Stimulated activated naive CD8-positive, alpha-beta T cell treated with anti-CD3 and anti-CD28 coated beads, Interleukin-15, amount 100 ng/mL, for 72 hours (primary cell): Measurements from ENCODE around the gene FAN1.
A peak's percentile ranks its signal among the peaks of the same experiment; 100 is the strongest.

Experiments
- ATAC-seq: fragments of 150-1000 bp; cut with Tn5 transposase; 2 replicates; pipeline ENCODE4 v1.10.0; 2021; ENCODE audit warnings: mild to moderate bottlenecking, moderate library complexity
- DNase-seq, 2 donors: peaks; one replicate each; pipeline ENCODE4 v3.0.0; 2021 to 2022
- H3K27ac Mint-ChIP-seq, 2 donors: one replicate each; pipeline ENCODE4 v1.8.0; 2022; ENCODE audit warnings: mild to moderate bottlenecking in 2 of 2, mixed read lengths in 2 of 2, moderate library complexity in 2 of 2
- H3K27me3 Mint-ChIP-seq: one replicate; pipeline ENCODE4 v1.8.0; 2022; ENCODE audit warnings: mixed read lengths
- H3K4me1 Mint-ChIP-seq: one replicate; pipeline ENCODE4 v1.8.0; 2022; ENCODE audit warnings: mild to moderate bottlenecking, mixed read lengths
- H3K4me3 Mint-ChIP-seq, 2 donors: one replicate each; pipeline ENCODE4 v1.8.0; 2022; ENCODE audit warnings: mild to moderate bottlenecking in 2 of 2, mixed read lengths in 2 of 2, moderate library complexity in 1 of 2
- H3K9me3 Mint-ChIP-seq, 2 donors: one replicate each; pipeline ENCODE4 v1.8.0; 2022; ENCODE audit warnings: mixed read lengths in 2 of 2

FAN1 gene

DNA sequence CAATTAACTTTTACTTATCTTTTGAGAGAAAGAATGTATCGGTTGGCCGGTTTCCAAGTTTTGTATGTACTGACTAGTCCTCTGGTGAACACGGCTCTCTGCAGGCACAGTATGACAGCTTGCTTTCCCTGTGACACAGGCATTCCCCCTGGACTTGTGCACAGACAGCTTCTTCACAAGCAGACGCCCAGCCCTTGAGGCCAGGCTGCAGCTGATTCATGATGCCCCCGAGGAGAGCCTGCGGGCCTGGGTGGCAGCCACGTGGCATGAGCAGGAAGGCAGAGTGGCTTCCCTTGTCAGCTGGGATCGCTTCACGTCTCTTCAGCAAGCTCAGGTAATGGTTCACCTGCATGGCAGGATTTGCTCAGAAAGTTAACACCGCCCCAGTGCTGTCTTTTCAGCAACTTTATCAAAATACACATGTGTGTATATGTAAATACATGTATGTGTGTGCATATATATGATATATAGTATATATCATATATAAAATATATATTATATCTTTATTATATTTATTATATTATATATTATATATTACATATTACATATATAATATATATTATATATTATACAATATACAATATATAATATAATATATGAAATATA is 25.5 kb downstream of the FAN1 start:
- Mint-ChIP-seq H3K9me3 (no peaks in the 10 kb centered on the region), H3K4me3 (no peak overlapping the region), H3K27ac (no peak overlapping the region), H3K27me3 (no peaks in the 10 kb centered on the region), H3K4me1 (peaks cover 8% of the 10 kb centered on the region)
- DNase-seq (no peak), ATAC-seq (no peak)

DNA sequence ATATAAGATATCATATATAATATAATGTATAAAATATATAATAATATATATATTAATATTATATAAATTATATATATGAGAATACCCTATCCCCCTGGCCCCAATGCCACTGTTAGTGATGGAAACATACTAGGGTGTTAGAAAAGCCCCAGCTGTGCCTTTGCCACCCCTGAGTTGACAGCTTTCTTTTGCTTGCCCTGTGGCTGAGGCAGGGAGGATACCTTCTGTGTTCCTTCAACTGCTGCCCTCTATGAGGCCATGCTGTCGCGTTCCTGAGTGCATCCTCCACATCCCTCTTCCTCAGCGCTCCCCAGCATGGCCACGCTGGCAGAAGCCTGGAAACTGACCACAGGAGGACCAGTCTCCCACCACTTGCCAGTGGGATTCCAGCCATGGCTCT is 26.3 kb downstream of the FAN1 start:
- peaks cover 8% of the 10 kb centered on the region for H3K4me1 Mint-ChIP-seq
- H3K27me3 Mint-ChIP-seq: no peaks in the 10 kb centered on the region
- DNase-seq (no peak), ATAC-seq (no peak)
- no peak overlapping the region for H3K27ac Mint-ChIP-seq
- H3K9me3 Mint-ChIP-seq: no peaks in the 10 kb centered on the region
- H3K4me3 Mint-ChIP-seq: no peak overlapping the region

DNA sequence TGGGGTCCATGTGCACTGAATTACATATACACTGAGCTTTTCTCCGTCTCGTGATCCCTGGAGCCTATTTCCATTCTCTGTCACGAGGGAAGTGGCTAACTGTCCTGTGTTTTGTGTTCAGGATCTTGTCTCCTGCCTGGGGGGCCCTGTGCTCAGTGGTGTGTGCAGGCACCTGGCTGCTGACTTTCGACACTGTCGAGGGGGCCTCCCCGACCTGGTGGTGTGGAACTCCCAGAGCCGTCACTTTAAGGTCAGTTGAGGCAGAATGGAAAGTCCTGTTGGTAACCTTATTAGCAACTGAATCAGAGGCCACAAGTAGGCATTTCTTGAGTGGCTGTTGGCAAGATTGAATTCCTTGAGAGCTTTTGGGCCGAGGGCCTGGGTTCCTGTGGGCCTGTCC is 26.7 kb downstream of the FAN1 start:
- Mint-ChIP-seq H3K4me1 (peaks cover 8% of the 10 kb centered on the region), H3K9me3 (no peaks in the 10 kb centered on the region), H3K27ac (no peak overlapping the region), H3K4me3 (no peak overlapping the region), H3K27me3 (no peaks in the 10 kb centered on the region)
- ATAC-seq (no peak), DNase-seq (no peak)

DNA sequence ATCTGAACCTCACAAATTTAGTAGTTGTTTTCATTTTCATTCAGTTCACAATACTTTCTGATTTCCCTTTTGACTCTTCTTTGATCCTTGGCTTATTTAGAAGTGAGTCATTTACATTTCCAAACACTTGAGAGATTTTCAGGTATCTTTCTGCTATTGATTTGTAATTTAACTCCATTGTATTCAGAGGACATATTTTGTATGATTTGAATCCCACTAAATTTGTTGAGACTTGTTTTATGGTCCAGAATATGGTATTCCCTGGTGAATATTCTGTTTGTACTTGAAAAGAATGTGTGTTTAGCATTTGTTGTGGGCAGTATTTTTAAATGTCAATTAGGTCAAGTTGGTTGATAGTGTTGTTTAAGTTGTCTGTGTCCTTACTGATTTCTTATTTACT is 29.6 kb downstream of the FAN1 start:
- DNase-seq: no peak
- Mint-ChIP-seq H3K4me3 (no peak overlapping the region), H3K27me3 (no peaks in the 10 kb centered on the region), H3K27ac (peak overlapping the region; percentile 65 to 88), H3K4me1 (peaks cover 8% of the 10 kb centered on the region), H3K9me3 (no peaks in the 10 kb centered on the region)
- ATAC-seq: no peak

DNA sequence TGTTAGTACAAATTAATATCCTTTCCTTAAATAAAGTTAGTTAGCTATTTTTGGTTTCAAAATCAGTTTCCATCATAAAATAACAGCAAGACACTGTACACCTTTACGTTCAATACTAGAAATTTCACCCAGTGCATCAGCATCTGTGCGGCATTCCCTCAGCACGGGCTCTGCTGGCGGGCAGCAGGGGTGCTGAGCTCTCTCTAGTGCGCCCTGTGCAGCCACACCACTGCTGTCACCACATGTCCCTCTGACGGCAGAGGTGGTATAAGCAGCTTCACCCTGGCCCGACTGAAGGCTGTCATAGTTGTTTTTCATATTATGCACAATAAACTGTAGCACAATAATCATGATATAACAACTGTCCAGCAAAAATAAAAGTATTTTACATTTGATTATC is 35.4 kb downstream of the FAN1 start:
- ATAC-seq: no peak
- Mint-ChIP-seq H3K4me1 (no peaks in the 10 kb centered on the region), H3K27me3 (no peaks in the 10 kb centered on the region), H3K27ac (no peak overlapping the region), H3K9me3 (no peaks in the 10 kb centered on the region), H3K4me3 (no peak overlapping the region)
- no peak for DNase-seq

DNA sequence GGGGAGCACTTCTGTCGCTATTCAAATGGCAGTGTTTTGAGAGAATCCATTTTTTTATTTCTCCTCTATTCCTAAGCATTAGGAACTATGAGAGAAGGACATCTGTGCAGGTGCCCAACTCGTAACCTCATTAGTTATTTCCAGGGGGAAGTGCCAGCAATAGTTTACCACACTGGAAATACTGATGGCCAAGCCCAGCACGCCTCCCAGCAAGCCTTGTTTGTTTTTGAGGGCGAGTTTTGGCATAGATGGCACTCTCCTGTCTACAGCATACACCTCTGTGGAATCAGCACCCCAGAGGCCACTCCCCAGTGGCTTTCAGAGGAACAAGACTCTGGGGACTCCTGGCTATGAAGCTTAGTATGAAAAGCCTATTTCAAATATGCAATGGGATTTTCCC is 36.6 kb downstream of the FAN1 start:
- H3K9me3 Mint-ChIP-seq: no peaks in the 10 kb centered on the region
- no peaks in the 10 kb centered on the region for H3K27me3 Mint-ChIP-seq
- H3K4me1 Mint-ChIP-seq: no peaks in the 10 kb centered on the region
- DNase-seq (no peak), ATAC-seq (no peak)
- no peak overlapping the region for H3K4me3 Mint-ChIP-seq
- H3K27ac Mint-ChIP-seq: no peak overlapping the region

DNA sequence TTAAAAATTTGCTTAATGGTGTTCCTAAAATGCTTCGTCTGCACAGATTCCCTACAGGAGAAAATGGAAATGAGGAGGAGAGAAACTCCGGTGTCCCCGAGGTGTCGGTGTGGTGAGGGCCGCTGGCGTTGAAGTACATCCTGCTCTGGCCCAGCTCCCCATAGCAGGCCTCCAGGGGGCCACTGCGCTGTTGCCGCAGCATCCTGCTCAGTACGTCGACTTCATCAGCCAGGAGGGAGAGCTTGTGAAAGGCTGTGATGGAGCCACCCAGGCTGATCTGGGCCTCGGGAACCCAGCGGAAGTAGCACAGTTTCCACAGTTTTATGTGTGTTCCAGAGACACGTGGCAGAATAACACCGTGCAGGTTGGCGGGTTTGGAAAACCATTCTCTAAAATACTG is 37.8 kb downstream of the FAN1 start:
- no peaks in the 10 kb centered on the region for H3K4me1 Mint-ChIP-seq
- H3K27me3 Mint-ChIP-seq: no peaks in the 10 kb centered on the region
- ATAC-seq (no peak), DNase-seq (no peak)
- H3K27ac Mint-ChIP-seq: peak overlapping the region in 1 of 2 donors; percentile 29
- H3K4me3 Mint-ChIP-seq: no peak overlapping the region
- H3K9me3 Mint-ChIP-seq: no peaks in the 10 kb centered on the region

DNA sequence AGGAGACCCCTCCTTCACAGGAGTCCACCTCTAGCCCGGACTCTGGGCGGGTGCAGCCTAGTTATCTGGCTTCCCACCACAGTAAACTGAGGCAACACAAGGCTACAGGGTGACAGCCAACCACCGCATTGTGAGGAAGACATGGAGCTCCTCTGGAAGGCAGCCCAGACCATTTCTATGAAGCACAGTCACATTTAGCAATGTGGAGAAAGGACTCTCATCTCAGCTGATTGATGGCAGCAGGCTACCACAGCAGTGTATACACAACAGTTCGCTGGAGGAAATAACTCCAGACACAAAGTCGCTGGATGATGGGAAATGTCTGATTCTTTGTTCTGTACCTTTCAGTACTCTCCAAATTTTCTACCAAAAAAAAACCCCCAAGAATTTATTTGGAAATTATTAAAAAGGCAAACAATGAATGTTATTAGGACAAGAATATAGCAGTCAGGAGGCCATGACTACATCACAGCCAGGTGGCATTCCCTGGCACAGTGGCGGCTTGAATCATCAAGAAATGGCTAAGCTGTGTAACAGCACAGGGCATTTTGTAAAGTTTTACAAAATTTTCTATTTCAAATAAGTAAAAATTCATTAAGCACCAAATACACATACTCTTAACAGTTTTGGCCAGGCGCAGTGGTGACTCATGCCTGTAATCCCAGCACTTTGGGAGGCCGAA is 40.1 kb downstream of the FAN1 start:
- H3K27ac Mint-ChIP-seq: peak overlapping the region; percentile 27 to 52
- DNase-seq: no peak

DNA sequence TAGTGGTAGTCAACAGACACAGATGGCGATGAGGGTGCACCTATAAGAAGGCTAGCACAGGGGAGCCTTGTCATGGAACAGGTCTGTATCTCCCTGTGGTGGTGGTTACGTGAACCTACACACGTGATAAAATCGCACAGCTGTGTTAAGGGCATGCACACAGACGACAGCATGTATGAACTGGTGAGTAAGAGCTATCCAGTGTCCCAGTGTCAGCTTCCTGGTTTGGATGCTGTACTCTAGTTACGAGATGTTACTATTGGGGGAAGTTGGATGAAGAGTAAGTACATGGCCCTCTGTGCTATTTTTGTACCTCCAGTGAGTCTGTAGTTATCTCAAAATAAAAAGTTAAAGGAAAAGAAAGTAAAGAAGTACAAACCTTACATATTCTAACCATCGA is 49.5 kb downstream of the FAN1 start:
- no peaks in the 10 kb centered on the region for H3K27me3 Mint-ChIP-seq
- H3K4me1 Mint-ChIP-seq: peaks cover 9% of the 10 kb centered on the region
- no peak for ATAC-seq
- H3K9me3 Mint-ChIP-seq: no peaks in the 10 kb centered on the region
- no peak overlapping the region for H3K27ac Mint-ChIP-seq
- H3K4me3 Mint-ChIP-seq: no peak overlapping the region
- no peak for DNase-seq

More for the DNA sequence above, 40.1 kb downstream of the FAN1 start:
- Mint-ChIP-seq H3K4me1 (no peaks in the 10 kb centered on the region), H3K9me3 (no peaks in the 10 kb centered on the region), H3K4me3 (no peak overlapping the region), H3K27me3 (no peaks in the 10 kb centered on the region)
- ATAC-seq: no peak

DNA sequence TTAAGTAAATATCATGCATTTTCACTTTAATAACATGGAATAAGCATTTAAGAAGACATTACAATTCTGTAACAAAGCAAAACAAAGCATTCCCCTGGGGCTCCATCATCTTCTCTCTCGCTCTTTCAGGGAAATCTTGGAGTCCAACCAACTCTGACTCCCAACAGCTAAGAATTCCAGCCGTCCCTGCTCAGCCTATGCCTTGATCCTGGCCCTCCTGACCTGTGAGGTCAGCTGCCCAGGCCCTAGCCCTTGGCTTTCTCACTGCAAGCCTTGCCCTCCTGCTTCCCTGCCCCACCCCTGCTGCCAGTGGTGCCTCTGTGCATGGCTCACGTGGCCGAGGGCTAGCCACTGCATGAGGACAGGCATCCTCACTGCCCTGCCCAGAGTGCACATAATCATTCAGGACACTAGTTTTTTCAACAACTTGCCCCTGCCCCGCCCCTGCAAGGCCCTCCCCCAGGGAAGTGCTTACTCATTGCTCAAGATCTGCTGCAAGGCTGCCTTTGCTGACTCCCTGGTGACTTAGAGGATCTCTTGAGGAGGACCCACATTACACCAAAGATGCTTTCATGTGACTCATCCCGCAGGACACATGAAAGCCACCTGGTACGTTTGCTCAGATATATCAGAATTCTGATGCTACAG is 50.1 kb downstream of the FAN1 start:
- ATAC-seq (no peak), DNase-seq (no peak)
- H3K4me1 Mint-ChIP-seq: peaks cover 9% of the 10 kb centered on the region
- no peak overlapping the region for H3K4me3 Mint-ChIP-seq
- H3K9me3 Mint-ChIP-seq: no peaks in the 10 kb centered on the region
- no peaks in the 10 kb centered on the region for H3K27me3 Mint-ChIP-seq
- peak overlapping the region in 1 of 2 donors; percentile 68 for H3K27ac Mint-ChIP-seq

DNA sequence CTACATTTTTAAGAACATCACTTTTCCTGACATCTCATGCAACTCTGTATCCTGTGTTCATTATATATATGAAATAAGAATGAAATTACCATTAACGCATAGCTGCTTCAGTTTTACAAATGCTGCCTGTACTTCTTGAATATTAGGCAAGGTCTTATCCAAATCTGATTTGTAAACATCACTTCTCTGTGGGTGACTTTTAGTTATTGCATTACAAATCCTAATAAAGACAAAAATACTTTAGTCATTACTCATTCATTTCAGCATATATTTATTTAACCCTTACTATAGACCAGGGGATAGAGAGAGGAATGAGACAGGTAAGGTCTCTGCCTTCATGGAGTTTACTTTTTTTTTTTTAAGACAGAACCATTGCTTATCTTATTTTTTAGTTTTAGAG is 51.0 kb downstream of the FAN1 start:
- H3K9me3 Mint-ChIP-seq: no peaks in the 10 kb centered on the region
- no peak overlapping the region for H3K4me3 Mint-ChIP-seq
- peaks cover 9% of the 10 kb centered on the region for H3K4me1 Mint-ChIP-seq
- ATAC-seq (no peak), DNase-seq (no peak)
- no peak overlapping the region for H3K27ac Mint-ChIP-seq
- no peaks in the 10 kb centered on the region for H3K27me3 Mint-ChIP-seq

DNA sequence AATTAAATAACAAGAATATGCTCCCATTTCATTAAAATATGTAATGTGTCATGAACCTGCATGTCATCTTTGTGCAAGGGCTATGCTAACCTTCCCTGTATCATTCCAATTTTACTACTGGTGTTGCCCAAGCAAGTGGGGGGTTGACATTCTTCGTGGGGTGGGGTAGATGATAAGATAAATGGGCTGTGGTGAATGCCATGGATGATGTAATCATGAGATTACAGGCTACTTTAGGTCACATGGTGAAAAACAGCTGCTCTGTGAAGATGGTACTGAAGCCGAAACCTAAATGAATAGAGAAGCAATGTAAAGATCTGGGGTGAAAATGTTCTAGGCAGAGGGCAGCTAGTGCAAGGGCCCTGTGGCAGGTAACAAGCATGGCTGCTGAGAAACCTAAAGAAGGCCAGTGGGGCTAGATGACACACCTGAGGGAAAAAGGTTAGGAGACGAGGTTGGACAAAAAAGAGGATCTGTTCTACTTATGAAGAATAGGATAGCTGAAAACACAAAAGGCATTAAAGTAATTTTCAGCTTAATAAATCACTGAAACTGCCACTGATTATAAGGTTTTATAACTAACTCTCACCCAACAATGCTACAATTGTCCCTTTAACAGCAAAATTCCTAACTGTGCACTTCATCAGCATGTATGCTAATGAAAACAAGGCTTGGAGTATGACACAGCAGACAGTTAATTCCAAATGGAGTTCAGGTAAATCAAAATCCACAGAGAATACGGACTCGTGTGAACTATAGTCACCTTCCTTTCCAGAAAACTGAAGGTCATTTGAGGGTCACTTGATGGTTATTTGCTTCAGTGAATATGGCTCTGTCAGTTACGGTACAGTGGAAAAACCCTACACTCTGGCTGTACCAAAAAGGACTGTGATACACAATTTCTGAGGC is 52.8 kb downstream of the FAN1 start:
- Mint-ChIP-seq H3K4me3 (no peak overlapping the region), H3K27me3 (no peaks in the 10 kb centered on the region), H3K27ac (no peak overlapping the region), H3K4me1 (peaks cover 9% of the 10 kb centered on the region), H3K9me3 (no peaks in the 10 kb centered on the region)
- ATAC-seq: no peak
- no peak for DNase-seq

DNA sequence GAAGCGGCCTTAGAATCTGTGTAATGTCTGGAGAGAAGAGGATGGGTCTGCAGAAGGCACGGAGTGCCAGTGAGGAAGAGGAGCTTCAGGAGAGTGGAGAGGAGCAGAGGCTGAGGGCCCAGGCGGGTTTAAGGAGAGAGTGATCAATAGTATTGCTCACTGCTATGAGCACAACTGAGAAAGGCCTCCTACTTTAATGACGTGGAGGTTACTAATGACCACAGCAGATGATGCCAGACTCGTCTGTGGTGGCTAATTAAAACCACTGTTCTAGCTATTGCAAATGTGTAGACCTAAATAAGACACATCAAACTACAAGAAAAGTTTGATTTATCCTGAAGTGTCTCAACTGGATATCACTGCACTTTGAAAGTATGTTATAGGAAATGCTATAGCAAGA is 54.5 kb downstream of the FAN1 start:
- Mint-ChIP-seq H3K27ac (no peak overlapping the region), H3K27me3 (no peaks in the 10 kb centered on the region), H3K4me1 (peaks cover 20% of the 10 kb centered on the region), H3K9me3 (no peaks in the 10 kb centered on the region), H3K4me3 (no peak overlapping the region)
- no peak for DNase-seq
- ATAC-seq: no peak

DNA sequence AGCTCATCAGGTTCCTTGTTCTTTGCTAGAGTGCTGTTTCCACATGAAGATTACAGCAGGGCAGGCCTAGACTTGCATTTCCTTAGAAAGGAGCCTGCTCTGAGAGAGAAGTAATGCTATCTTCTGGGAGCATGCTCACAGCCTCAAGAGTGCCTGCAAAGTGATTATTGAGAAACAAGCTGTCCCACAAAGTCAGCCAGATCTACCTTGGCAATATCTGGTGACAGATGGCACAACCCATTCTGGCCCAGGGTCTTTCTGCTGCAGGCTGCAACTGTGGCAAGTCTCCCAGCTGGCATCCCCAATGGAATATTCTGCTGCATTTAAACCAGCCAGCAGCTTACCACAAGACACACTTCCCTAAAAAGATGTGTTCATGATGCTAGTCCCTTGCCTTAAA is 58.4 kb downstream of the FAN1 start:
- no peak overlapping the region for H3K27ac Mint-ChIP-seq

DNA sequence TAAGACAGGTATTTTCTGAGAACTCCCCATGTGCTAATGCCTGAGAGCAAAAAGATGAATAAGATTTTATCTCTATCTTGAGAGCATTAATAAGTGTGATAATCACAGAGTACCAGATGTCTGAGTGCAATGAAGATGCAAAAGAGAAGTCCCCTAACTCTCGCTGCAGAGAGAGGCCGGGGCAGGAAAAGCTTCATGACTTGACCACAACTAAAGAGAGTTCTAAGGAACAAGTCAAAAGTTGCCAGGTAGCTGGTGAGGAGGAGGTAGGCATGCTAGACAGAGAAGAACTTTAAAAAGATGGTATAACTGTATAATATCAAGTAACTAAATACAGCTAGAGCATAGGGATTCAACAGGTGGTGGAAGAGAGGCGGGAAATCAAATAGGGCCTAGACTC is 58.9 kb downstream of the FAN1 start:
- no peaks in the 10 kb centered on the region for H3K9me3 Mint-ChIP-seq
- peaks cover 17% of the 10 kb centered on the region for H3K4me1 Mint-ChIP-seq
- no peak for DNase-seq
- no peak for ATAC-seq
- no peaks in the 10 kb centered on the region for H3K27me3 Mint-ChIP-seq
- H3K27ac Mint-ChIP-seq: no peak overlapping the region
- no peak overlapping the region for H3K4me3 Mint-ChIP-seq

More for the DNA sequence above, 58.4 kb downstream of the FAN1 start:
- Mint-ChIP-seq H3K4me1 (peaks cover 17% of the 10 kb centered on the region), H3K4me3 (no peak overlapping the region), H3K9me3 (no peaks in the 10 kb centered on the region), H3K27me3 (no peaks in the 10 kb centered on the region)
- DNase-seq (no peak), ATAC-seq (no peak)

DNA sequence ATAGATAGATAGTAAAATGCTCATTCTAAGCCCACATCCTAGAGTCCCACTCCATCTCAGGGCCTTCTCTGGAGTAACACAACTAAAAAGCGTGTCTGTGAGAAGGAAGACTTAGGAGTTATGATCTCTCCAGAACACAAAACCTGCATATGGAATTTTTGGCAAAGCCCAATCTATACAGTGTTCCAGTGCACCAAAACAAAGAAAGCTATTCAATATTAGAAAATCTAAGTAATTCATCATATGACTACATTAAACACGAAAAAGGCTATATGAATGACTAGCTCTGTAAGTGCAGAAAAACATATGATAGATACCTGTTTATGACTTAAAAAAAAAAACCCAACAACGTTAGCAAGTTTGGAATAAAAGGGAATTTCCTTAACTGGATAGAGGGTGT is 60.0 kb downstream of the FAN1 start:
- Mint-ChIP-seq H3K4me3 (no peak overlapping the region), H3K4me1 (peaks cover 20% of the 10 kb centered on the region), H3K9me3 (no peaks in the 10 kb centered on the region), H3K27me3 (no peaks in the 10 kb centered on the region), H3K27ac (no peak overlapping the region)
- no peak for ATAC-seq
- DNase-seq: no peak
